CD4-positive, alpha-beta T cell treated with Interleukin-6 at 100 ng/mL for 8 hours (primary cell): ENCODE results near the gene RPL10A.
A peak's percentile ranks its signal among the peaks of the same experiment; 100 is the strongest.
"Not testable (repeated sequence)": the region's sequence is repeated elsewhere in the genome, so short reads cannot be mapped to it uniquely, and the experiment has no call there.

Source experiments
- DNase-seq: peaks from one replicate; pipeline ENCODE4 v3.0.0-alpha.2; 2020; ENCODE audit warnings: mixed read lengths, low spot score

The RPL10A gene

GRCh38 chr6:35468181-35468979 lies at the start of gene RPL10A:
Gene RPL10A (plus strand): TSS chr6:35468401. CDS start chr6:35468435, 34 bp downstream.
- DNase-seq = peak; percentile 97

- peak; percentile 22 for DNase-seq
Observed at GRCh38 chr6:35419417-35419816, 48.8 kb upstream of the RPL10A start.

- DNase-seq = no peak
Observed at GRCh38 chr6:35419961-35420360, 48.2 kb upstream of the RPL10A start.

GRCh38 chr6:35425284-35425683 lies 42.9 kb upstream of the RPL10A start:
- no peak for DNase-seq

GRCh38 chr6:35426074-35426473 lies 42.1 kb upstream of the RPL10A start:
- no peak for DNase-seq

GRCh38 chr6:35427435-35427834 lies 40.8 kb upstream of the RPL10A start:
- no peak for DNase-seq

- DNase-seq = no peak
Observed at GRCh38 chr6:35427851-35428321, 40.3 kb upstream of the RPL10A start.

- DNase-seq = no peak
Observed at GRCh38 chr6:35428421-35429149, 39.6 kb upstream of the RPL10A start.

GRCh38 chr6:35429463-35429862 lies 38.7 kb upstream of the RPL10A start:
- DNase-seq = no peak

- DNase-seq = no peak
Observed at GRCh38 chr6:35432291-35432690, 35.9 kb upstream of the RPL10A start.

- DNase-seq = not testable (repeated sequence)
Observed at GRCh38 chr6:35432702-35433101, 35.5 kb upstream of the RPL10A start.

GRCh38 chr6:35435074-35435837 lies 32.9 kb upstream of the RPL10A start:
- no peak for DNase-seq

GRCh38 chr6:35436071-35436857 lies 31.9 kb upstream of the RPL10A start:
- DNase-seq = no peak

- DNase-seq = not testable (repeated sequence)
Observed at GRCh38 chr6:35438378-35439065, 29.7 kb upstream of the RPL10A start.

- DNase-seq = no peak
Observed at GRCh38 chr6:35439308-35439707, 28.9 kb upstream of the RPL10A start.

GRCh38 chr6:35441205-35441604 lies 27.0 kb upstream of the RPL10A start:
- DNase-seq = no peak

GRCh38 chr6:35441642-35442041 lies 26.6 kb upstream of the RPL10A start:
- DNase-seq = no peak

GRCh38 chr6:35442693-35443092 lies 25.5 kb upstream of the RPL10A start:
- DNase-seq = no peak

GRCh38 chr6:35443341-35444030 lies 24.7 kb upstream of the RPL10A start:
- DNase-seq = no peak

- no peak for DNase-seq
Observed at GRCh38 chr6:35445691-35446090, 22.5 kb upstream of the RPL10A start.
